HG03558 (cell line): ENCODE results near the gene NAT8L.

Experiments used
- ATAC-seq: cut with Tn5 transposase; IDR thresholded peaks from one replicate; pipeline ENCODE4 v1.9.1; 2021; ENCODE audit warnings: moderate number of reproducible peaks; ENCODE audit not compliant: unreplicated experiment; ENCODE audit errors: extremely low read depth

The NAT8L gene

GRCh38 chr4:2062808-2063524 lies 3.8 kb downstream of the NAT8L start:
- no peak for ATAC-seq

DNA sequence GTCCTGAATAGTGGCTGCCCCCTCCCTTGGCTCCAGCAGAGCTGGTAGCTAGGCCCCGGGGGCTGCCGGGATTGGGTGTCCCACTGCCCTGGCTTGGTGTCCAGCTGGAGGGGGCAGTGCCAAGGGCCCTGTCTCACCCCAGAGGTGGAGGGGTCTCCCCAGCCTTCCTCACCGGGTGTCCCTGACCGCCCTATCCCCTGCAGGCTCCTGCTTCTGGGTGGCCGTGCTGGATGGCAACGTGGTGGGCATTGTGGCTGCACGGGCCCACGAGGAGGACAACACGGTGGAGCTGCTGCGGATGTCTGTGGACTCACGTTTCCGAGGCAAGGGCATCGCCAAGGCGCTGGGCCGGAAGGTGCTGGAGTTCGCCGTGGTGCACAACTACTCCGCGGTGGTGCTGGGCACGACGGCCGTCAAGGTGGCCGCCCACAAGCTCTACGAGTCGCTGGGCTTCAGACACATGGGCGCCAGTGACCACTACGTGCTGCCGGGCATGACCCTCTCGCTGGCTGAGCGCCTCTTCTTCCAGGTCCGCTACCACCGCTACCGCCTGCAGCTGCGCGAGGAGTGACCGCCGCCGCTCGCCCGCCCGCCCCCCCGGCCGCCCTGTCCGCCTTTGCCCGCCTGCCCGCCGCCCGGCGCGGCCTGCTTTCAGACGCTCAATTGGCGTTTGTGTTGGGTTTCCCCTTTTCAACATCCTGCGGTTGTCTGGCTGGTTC lies 4.6 kb downstream of the NAT8L start:
- no peak for ATAC-seq

GRCh38 chr4:2064276-2064991 lies 5.3 kb downstream of the NAT8L start:
- no peak for ATAC-seq

DNA sequence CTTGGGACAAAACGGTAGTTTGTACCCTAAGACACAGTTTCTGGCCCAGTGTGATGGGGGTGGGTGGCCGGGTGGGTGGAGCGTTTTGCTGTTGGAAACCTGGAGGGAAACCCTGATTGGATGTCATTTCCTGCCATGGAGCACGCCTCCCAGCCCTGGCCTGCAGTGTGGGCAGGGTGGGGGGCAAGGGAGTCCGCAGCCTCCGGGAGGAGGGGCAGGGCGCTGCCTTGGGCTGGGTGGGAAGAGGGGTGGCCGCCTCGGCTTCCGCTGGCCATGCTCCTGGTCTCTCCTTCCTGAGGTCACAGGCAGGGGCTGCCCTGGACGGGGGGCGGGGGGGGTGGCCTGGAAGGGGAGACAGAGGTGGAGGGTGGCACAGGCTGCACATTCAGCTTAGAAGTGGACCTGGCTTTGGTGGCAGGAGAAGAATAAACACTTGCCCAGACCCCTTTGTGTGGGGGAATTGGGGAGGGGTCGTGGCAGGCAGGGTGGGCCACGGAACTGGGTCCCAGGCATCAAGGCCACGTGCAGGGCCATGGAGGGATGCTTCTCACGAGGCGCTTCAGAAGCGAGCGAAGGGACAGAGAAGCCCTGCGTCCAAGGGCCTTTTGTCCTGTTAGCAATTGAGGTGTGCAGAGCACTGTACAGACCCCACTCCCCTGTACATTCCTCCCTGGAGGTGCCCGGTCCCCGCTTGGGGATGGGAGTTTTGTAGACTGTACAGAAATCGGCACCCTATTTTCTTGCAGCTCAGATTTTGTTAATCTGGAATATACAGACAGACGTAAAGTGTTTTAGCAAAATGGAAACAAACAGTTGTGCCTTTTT lies 6.2 kb downstream of the NAT8L start:
- ATAC-seq: no peak

GRCh38 chr4:2066011-2066551 lies 7.0 kb downstream of the NAT8L start:
- ATAC-seq: no peak

DNA sequence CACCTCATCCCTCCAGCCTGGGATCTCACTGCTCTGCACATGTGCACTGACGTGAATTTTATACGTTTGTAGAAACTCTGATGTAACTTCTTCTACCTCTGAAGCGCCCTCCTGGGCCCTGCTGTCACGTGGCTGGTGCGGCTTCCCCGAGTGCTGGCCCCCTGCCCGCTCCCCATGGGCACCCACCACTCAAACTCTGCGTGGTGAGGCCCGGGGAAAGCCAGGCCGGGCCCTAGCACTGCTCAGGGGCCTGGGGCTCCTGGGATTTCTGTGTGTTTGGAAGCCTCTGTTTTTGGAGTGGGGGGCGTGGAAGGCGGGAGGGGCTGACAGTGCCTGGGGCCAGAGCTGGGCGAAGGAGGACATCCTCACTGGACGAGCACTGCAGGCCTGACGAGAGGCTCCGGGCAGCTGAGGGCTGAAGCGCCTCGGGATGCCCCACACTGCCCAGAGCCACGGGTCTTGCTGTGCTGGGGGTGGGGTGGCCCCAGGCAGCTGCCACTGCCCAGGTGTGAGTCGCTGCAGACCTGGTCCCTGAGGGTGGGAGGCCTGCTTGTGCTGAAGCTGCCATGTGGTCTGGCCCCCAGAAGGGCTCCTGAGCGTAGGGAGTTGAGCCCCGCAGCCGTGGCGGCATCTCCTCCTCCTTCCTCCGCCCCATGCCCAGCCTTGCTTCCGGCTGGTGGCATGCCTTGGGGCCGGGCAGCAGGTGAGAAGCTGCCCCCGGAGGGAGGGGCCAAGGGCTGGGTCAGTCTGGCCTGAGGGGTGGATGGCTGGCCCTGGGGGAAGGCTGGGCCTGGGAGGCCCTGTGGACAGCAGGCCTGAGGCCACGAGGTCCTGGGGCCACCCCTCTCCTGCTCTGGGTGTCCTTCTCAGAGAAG lies 7.7 kb downstream of the NAT8L start:
- no peak for ATAC-seq

GRCh38 chr4:2067446-2068197 lies 8.5 kb downstream of the NAT8L start:
- ATAC-seq: no peak

- ATAC-seq: no peak
Measured at GRCh38 chr4:2068198-2068470, 9.0 kb downstream of the NAT8L start.

DNA sequence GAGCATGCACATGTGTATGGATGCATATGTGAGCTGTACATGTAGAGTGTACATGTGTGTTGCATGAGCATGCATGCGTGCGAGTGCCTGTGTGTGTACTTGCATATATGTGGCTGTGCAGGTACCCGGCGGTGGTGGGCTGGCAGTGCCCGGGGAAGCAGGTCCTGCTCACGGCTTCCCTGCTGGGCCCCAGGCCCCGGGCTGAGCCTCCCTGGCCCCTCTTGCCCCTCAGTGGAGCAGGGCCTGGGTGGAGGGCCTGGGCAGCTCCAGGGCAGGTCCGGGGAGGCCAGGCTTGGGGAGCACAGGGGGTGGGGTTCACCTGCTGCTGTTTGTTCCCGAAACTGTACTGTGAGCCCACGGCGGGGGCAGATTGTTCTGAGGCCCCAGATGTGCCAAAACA lies 9.4 kb downstream of the NAT8L start:
- ATAC-seq: no peak

GRCh38 chr4:2069161-2069971 lies 10.2 kb downstream of the NAT8L start:
- no peak for ATAC-seq

DNA sequence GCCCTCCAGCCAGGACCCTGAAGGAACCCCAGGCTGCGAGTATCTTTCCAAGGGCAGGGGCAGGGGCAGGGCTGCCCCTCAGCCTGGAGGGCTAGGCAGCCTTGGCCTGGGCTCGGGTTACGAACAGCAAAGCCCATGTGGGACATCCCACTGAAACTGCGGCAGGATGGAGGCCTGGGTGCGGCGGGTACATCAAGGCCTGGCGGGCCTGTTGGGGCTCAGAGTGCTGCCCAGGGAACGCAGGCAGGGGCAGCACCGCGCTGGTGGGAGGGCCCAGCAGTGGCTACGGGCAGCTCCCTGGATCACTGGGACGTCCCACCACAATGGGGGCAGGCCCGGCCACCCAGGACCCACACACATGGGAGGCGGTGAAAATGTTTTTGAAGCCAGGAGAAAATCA lies 10.9 kb downstream of the NAT8L start:
- ATAC-seq: no peak

- no peak for ATAC-seq
Measured at GRCh38 chr4:2070421-2071251, 11.5 kb downstream of the NAT8L start.

DNA sequence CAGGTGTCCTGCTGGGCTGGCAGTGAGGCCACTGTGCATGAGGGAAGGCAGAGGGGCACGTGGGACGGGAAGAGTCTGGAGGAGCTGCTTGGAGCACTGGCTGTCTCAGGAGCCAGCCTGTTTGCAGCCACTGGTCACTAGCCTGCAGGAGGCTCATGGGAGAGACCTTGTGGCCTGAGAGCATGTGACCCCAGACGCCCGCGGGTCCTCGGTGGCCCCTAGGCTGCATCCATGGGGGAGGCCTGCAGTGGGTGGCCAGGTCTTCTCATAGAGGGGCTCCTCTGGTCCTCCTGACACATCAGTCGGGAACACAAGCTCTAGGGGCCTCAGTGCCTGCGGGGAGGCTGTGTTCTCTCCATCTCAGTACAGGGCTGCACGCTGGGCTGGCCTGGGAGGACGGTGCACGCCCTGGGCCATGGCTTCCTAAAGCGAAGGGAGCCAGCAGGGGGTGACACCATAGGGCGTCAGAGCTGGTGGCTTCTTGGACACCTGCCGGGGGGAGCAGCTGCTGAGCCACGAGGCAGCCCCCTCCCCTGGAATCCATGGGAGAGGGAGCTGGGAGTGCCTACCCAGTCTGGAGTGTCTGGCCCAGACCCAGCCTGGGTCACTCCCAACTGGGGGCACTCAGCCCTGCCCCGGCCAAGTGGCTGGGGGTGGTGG lies 12.3 kb downstream of the NAT8L start:
- no peak for ATAC-seq

DNA sequence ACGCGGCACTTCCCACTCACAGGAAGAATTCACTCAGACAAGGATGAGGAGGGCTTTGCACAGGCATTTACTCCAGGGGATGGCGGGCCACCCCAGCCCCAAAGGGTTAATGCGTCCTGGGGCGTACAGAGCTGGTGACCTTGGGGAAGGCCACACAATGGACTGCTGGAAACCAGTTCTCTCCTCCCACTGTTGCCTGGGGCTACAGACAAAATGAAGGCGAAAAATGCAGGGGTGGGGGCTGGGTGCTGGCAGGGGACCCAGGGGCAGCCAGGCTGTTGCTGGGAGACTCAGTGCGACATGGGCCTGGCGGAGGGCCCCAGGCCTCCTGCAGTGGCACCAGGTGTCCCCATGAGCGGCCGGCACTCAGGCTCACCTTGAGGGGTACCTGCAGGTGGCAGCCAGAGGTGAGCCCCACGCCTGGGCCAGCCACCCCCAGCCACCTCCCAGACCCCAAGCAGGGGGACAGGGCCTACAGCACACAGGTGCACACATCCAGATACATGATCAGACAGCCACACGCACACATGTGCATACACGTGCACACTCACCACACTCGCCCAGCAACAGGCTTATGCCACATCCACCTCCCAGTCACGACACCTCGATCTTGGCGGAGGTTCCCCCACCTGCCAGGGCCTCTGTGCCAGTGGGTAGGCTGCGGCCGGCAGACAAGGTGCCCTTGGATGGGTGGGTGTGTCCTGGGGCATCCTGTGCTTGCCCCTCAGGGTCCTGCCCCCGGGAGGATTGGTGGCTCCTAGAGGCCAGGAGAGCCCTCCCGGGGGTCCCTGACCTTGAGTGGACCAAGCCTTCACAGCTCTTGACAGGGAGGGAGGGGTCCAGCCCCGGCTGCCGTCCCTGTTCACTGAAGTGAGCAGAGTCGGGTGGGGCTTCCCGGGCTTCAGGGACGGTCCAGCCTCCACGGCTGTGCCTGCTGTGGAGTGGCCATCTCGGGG lies 13.1 kb downstream of the NAT8L start:
- ATAC-seq: no peak

DNA sequence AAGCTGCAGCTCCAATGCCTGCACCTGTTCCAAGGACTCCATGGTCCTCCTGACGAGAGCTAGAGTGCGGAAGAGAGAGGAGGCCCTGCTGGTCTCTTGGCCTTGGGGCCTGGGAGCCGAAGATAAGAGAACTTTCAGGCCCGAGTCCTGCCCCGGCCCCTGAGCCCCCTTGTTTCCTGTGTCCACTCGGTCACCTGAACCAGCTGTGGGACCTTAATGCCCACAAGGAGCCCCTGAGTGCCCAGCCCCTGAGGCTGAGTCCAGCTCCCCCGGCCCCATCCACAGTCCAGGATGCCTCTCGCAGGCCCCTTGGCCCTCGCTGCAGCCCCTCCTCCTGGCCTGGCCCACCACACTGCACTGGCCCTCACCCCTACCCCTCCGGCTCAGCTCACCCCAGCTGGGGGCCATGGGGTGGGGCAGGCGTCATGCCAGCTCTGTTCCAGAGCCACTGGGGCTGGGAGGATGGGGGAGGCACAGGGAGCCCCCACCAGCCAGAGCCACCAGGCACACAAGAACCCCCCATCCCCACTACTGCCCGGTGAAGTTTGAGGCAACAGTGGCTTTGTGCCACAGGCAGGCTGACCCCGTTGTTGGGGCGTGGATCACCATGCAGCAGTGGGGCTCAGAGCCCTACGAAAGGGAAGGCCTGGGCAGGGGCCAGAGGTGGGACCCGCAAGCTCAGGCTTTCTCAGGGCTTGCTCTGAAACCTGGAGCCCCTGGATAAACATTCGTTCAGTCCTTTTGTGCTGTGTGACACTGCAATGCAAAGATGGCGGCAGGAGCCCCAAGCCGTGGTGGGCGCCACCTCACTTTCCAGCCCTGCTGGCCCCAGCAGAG lies 14.1 kb downstream of the NAT8L start:
- no peak for ATAC-seq
